Ectodermal cell (in vitro differentiated cells): Measurements from ENCODE around the gene PACS1.
"Not testable (repeated sequence)": the region's sequence is repeated elsewhere in the genome, so short reads cannot be mapped to it uniquely, and the experiment has no call there.

Experiments
- H3K27ac ChIP-seq: 2 replicates; pipeline ENCODE4 v1.7.0; 2013; ENCODE audit warnings: mild to moderate bottlenecking, low read depth, low read length; ENCODE audit not compliant: insufficient read depth, poor library complexity, severe bottlenecking
- H3K27me3 ChIP-seq: 2 replicates; pipeline ENCODE4 v1.7.0; 2013; ENCODE audit warnings: mild to moderate bottlenecking, low read length; ENCODE audit not compliant: insufficient read depth, control insufficient read depth, poor library complexity, severe bottlenecking
- H3K36me3 ChIP-seq: one replicate; pipeline ENCODE4 v1.7.0; 2013; ENCODE audit warnings: low read length; ENCODE audit not compliant: control insufficient read depth, insufficient read depth
- H3K4me1 ChIP-seq: one replicate; pipeline ENCODE4 v1.7.0; 2013; ENCODE audit warnings: low read length; ENCODE audit not compliant: control insufficient read depth, insufficient read depth
- H3K4me3 ChIP-seq: 2 replicates; pipeline ENCODE4 v1.7.0; 2013; ENCODE audit warnings: low read depth, low read length, control low read depth; ENCODE audit not compliant: insufficient read depth
- H3K9me3 ChIP-seq: 2 replicates; pipeline ENCODE4 v1.7.0; 2013; ENCODE audit warnings: mild to moderate bottlenecking, low read length, moderate library complexity; ENCODE audit not compliant: control insufficient read depth
- WGBS, 2 experiments: methylation state at CpG; one replicate each; pipeline ENCODE4 v1.1.7; 2013; ENCODE audit warnings: missing lambda C conversion rate in 2 of 2; 5-methylcytosine and 5-hydroxymethylcytosine counted together

PACS1 gene

GRCh38 chr11:66247295-66247694 is 177.2 kb downstream of the PACS1 start:
- no peaks in the 10 kb centered on the region for H3K4me1 ChIP-seq
- no peaks in the 10 kb centered on the region for H3K9me3 ChIP-seq
- no peak overlapping the region for H3K27ac ChIP-seq
- H3K27me3 ChIP-seq = no peaks in the 10 kb centered on the region
- no peaks in the 10 kb centered on the region for H3K36me3 ChIP-seq
- H3K4me3 ChIP-seq = no peak overlapping the region
- 92% methylated on average over 4 of the region's 4 CpGs for WGBS, 2 experiments

DNA sequence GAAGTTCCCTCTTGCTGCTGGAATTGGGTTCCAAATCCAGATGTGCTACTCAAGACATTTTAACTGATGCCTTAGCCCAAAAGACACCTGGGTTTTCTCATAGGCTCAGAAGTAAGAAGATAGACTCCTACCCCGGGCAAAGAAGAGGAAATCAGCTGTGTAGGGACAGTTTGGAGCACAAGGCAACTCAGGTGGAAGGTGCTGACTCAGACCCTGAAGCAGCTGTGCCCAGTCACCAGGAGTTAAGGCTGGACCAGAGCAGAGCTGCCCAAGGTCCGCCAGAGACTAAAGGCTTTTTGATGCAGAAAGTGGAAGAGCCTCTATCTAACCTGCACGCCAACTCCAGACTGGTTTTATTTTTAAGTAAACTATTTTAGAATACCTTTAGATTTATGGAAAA is 177.7 kb downstream of the PACS1 start:
- no peaks in the 10 kb centered on the region for H3K27me3 ChIP-seq
- no peaks in the 10 kb centered on the region for H3K4me1 ChIP-seq
- no peaks in the 10 kb centered on the region for H3K9me3 ChIP-seq
- no peak overlapping the region for H3K27ac ChIP-seq
- no peak overlapping the region for H3K4me3 ChIP-seq
- 87 to 97% methylated on average over 2 of the region's 3 CpGs for WGBS, 2 experiments
- H3K36me3 ChIP-seq = no peaks in the 10 kb centered on the region

DNA sequence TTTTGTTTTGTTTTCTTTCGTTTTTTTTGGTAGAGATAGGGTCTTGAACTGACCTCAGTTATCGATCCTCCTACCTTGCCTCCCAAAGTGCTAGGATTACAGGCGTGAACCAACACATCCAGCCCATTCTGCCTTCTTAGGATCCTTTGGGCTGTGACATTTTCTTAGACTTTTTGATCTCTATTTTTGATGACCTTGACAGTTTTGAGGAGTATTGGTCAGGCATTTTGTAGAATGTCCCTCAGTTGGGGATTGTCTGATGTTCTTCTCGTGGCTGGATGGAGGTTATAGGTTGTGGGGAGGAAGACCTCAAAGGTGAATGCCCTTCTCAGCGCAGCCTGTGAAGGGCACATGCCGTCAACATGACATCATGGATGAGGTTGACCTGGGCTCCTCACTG is 178.8 kb downstream of the PACS1 start:
- Histone ChIP-seq H3K27ac (no peak overlapping the region), H3K9me3 (no peaks in the 10 kb centered on the region), H3K4me3 (no peak overlapping the region), H3K36me3 (no peaks in the 10 kb centered on the region), H3K27me3 (no peaks in the 10 kb centered on the region), H3K4me1 (no peaks in the 10 kb centered on the region)
- WGBS, 2 experiments = 88 to 90% methylated on average over 6 of the region's 6 CpGs

- Histone ChIP-seq H3K36me3 (no peaks in the 10 kb centered on the region), H3K9me3 (no peaks in the 10 kb centered on the region), H3K4me3 (no peak overlapping the region), H3K4me1 (no peaks in the 10 kb centered on the region), H3K27ac (no peak overlapping the region), H3K27me3 (no peaks in the 10 kb centered on the region)
- WGBS, 2 experiments = 89 to 92% methylated on average over 7 of the region's 7 CpGs
Observed at GRCh38 chr11:66251809-66252208, 181.7 kb downstream of the PACS1 start.

DNA sequence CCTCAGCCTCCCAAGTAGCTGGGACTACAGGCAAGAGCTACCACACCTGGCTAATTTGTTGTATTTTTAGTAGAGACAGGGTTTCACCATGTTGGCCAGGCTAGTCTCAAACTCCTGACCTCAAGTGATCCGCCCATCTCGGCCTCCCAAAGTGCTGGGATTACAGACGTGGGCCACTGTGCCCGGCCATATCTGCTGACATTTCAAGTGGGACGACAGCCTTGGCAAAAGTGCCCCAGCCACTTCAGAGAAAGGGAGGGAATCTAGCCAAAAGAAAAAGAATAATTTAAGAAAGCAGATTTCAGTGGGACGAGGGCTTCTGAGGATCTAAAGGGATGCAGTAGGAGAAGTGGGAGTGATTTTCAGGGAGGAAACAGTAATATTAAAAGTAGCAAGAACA is 183.0 kb downstream of the PACS1 start:
- not testable (repeated sequence) for H3K4me3 ChIP-seq, H3K9me3 ChIP-seq, H3K27ac ChIP-seq, H3K27me3 ChIP-seq, H3K36me3 ChIP-seq, H3K4me1 ChIP-seq
- WGBS, 2 experiments = 89% methylated on average over 6 of the region's 6 CpGs

GRCh38 chr11:66258473-66258893 is 188.4 kb downstream of the PACS1 start:
- WGBS, 2 experiments = 9 to 10% methylated on average over 28 of the region's 28 CpGs
- H3K4me3 ChIP-seq = peak overlapping the region; percentile 90
- no peaks in the 10 kb centered on the region for H3K9me3 ChIP-seq
- peaks cover 17% of the 10 kb centered on the region for H3K36me3 ChIP-seq
- H3K4me1 ChIP-seq = no peaks in the 10 kb centered on the region
- no peak overlapping the region for H3K27ac ChIP-seq
- no peaks in the 10 kb centered on the region for H3K27me3 ChIP-seq

DNA sequence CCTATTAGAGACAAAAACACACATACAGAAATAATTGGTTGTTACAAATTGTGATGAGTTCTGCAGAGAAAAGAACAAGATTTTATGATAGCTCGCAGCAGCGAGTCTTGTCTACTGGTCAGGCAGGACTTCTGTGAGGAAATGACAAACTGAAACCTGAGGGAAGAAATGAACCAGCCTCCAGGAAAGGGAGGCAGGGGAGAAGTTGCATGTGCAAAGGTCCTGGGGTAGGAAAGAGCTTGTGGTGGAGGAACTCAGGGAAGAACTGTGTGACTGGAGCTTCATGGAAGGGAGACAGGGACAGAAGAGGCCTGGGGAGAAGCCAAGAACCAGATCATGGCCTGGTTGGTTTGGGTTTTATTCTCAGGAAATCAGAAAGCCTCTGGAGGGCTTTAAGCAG is 189.2 kb downstream of the PACS1 start:
- Histone ChIP-seq H3K9me3 (no peaks in the 10 kb centered on the region), H3K4me3 (no peak overlapping the region), H3K27ac (no peak overlapping the region), H3K27me3 (no peaks in the 10 kb centered on the region), H3K36me3 (peaks cover 24% of the 10 kb centered on the region), H3K4me1 (no peaks in the 10 kb centered on the region)
- WGBS, 2 experiments = 97 to 99% methylated on average over 2 of the region's 2 CpGs

GRCh38 chr11:66259956-66260355 is 189.9 kb downstream of the PACS1 start:
- H3K9me3 ChIP-seq = no peaks in the 10 kb centered on the region
- no peak overlapping the region for H3K27ac ChIP-seq
- H3K4me1 ChIP-seq = no peaks in the 10 kb centered on the region
- peaks cover 31% of the 10 kb centered on the region for H3K36me3 ChIP-seq
- WGBS, 2 experiments = 94 to 96% methylated on average over 4 of the region's 4 CpGs
- no peaks in the 10 kb centered on the region for H3K27me3 ChIP-seq
- H3K4me3 ChIP-seq = no peak overlapping the region

- Histone ChIP-seq H3K9me3 (no peaks in the 10 kb centered on the region), H3K4me1 (no peaks in the 10 kb centered on the region), H3K36me3 (peaks cover 31% of the 10 kb centered on the region), H3K27me3 (no peaks in the 10 kb centered on the region), H3K4me3 (no peak overlapping the region), H3K27ac (no peak overlapping the region)
- WGBS, 2 experiments = 95 to 96% methylated on average over 16 of the region's 16 CpGs
Observed at GRCh38 chr11:66261578-66261977, 191.5 kb downstream of the PACS1 start.

- Histone ChIP-seq H3K27ac (no peak overlapping the region), H3K4me1 (no peaks in the 10 kb centered on the region), H3K9me3 (no peaks in the 10 kb centered on the region), H3K36me3 (peaks cover 31% of the 10 kb centered on the region), H3K4me3 (no peak overlapping the region), H3K27me3 (no peaks in the 10 kb centered on the region)
- WGBS, 2 experiments = 95% methylated on average over 5 of the region's 5 CpGs
Observed at GRCh38 chr11:66262191-66262590, 192.1 kb downstream of the PACS1 start.

DNA sequence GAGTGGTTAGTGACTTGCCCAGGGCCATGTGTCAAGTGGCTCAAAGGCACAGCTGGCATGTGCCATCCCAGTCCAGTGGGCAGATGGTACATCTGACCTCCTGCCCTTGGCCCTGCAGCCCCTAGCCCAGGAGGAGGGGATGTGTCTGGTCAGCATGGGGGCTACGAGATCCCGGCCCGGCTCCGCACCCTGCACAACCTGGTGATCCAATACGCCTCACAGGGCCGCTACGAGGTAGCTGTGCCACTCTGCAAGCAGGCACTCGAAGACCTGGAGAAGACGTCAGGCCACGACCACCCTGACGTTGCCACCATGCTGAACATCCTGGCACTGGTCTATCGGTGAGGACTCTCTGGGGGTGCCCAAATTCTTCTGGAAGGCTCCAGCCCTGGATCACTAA is 192.6 kb downstream of the PACS1 start:
- Histone ChIP-seq H3K9me3 (no peaks in the 10 kb centered on the region), H3K36me3 (peaks cover 31% of the 10 kb centered on the region), H3K4me1 (no peaks in the 10 kb centered on the region), H3K27me3 (no peaks in the 10 kb centered on the region), H3K4me3 (no peak overlapping the region), H3K27ac (no peak overlapping the region)
- WGBS, 2 experiments = 95 to 97% methylated on average over 12 of the region's 12 CpGs
